VCaP (cell line): ENCODE data around the gene NEUROG1.

ENCODE experiments used
- H3K27ac ChIP-seq: fragments of 450-650 bp; 2 replicates; pipeline ENCODE4 v1.5.1; 2017
- TF ChIP-seq, protein P1 (sequence below): fragments of 450-650 bp; conservative IDR thresholded peaks from 2 replicates; pipeline ENCODE4 v1.5.1; 2017; ENCODE audit warnings: mild to moderate bottlenecking, moderate library complexity

NEUROG1 gene

DNA sequence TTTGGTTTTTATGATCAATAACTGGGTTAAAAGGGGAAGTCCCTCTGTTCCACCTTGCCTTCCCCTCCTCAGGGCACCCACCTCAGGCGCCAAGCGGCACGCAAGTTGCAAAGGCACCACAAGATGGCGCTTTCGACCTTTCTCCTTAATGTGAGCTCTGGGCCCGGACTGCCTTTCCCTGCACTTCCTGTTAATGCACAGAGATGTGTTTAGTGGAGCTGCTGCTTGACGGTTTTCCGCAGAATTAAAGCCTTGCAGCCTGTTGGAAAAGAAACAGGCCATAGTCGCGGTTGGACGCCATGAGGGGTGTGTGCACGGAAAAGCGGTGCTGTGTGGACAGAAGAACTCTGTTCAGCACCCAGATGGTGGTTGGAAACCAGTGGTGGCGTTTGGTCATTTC lies 25.1 kb upstream of the NEUROG1 start:
- no peak overlapping the region; the same call in 1 of the 2 replicates for H3K27ac ChIP-seq
- TF ChIP-seq, protein P1, sequence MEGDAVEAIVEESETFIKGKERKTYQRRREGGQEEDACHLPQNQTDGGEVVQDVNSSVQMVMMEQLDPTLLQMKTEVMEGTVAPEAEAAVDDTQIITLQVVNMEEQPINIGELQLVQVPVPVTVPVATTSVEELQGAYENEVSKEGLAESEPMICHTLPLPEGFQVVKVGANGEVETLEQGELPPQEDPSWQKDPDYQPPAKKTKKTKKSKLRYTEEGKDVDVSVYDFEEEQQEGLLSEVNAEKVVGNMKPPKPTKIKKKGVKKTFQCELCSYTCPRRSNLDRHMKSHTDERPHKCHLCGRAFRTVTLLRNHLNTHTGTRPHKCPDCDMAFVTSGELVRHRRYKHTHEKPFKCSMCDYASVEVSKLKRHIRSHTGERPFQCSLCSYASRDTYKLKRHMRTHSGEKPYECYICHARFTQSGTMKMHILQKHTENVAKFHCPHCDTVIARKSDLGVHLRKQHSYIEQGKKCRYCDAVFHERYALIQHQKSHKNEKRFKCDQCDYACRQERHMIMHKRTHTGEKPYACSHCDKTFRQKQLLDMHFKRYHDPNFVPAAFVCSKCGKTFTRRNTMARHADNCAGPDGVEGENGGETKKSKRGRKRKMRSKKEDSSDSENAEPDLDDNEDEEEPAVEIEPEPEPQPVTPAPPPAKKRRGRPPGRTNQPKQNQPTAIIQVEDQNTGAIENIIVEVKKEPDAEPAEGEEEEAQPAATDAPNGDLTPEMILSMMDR, result peak; percentile 93

DNA sequence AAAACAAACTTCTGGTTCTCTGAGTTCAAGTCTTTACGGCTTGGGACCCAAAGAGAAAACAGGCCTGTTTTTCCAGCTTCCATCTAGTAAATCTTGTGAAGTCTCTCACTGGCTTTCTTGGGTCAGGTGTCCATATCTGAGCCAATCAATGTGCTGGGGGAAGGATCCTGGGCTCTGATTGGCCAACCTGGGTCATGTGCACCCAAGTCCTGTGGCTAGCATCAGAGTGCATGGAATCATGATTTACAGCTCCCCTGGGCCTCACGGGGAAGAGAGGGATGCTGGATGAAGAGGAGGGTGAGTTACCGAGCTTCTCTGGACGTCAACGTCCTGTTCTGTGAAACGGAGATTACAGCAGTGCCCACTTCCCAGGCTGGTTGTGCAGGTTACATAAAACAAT lies 23.6 kb upstream of the NEUROG1 start:
- H3K27ac ChIP-seq, result no peak overlapping the region
- TF ChIP-seq, protein P1, result no peak

DNA sequence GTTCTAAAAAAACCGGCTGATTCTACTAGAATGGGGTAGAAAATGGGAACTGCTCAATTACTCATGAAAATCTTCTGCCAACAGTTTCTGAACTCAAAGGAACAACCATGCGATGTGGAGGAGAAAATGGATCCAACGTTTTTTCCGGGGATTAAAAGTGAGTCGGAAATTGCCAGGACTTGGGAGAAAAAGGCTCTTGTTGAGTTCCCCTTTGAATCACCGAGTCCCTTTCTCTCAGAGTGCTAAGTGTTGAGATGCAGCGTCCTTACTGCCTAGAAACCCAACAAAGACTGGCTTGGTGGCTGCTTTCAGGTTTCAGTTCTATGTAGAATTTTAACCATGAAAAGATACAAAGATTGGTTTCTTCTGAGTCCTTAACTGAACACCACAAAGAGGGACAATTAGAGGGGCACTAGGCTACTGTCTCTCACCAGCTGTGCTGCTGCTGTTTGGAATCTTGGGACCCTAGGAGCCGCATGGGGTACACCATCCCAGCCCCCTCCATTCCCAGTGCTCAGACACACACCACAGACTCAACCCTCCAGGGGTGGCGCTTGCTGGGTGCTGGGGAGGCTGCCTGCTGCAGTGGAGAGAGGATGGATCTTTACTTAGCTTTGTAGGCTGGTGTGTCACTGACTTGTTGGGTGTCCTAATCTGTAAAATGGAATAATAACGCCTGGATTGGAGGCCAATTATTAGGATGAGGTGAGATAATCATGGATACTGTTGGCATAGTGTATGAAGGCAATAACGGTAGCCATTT lies 21.5 kb upstream of the NEUROG1 start:
- TF ChIP-seq, protein P1, result no peak
- H3K27ac ChIP-seq, result no peak overlapping the region

DNA sequence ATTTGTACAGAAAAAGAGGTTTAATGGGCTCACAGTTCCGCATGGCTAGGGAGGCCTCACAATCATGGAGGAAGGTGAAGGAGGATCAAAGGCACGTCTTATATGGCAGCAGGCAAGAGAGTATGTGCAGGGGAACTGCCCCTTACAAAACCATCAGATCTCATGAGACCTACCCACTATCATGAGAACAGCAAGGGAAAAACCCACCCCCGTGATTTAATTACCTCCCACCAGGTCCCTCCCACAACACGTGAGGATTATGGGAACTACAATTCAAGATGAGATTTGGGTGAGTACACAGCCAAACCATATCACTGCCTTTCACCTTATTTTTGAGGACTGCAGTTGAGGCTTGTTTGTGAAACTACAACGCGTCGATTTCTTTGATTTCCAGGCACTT lies 20.9 kb upstream of the NEUROG1 start:
- H3K27ac ChIP-seq, result no peak overlapping the region
- TF ChIP-seq, protein P1, result no peak

DNA sequence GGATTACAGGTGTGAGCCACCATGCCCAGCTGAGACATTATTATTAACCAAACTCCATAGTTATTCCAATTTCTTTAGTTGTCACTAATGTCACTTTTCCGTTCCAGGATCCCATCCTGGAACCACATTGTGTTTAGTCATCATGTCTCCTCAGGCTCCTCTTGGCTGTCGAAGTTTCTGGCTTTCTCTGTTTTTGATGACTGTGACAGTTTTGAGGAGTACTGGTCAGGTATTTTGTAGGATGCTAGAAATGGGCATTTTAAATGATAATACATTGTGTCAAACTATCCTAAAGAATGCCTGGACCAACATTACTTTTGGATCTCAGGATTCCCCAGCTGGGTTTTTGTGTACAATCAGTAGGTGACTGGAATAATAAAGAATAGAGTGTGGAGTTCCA lies 19.8 kb upstream of the NEUROG1 start:
- H3K27ac ChIP-seq, result no peak overlapping the region
- TF ChIP-seq, protein P1, result no peak

DNA sequence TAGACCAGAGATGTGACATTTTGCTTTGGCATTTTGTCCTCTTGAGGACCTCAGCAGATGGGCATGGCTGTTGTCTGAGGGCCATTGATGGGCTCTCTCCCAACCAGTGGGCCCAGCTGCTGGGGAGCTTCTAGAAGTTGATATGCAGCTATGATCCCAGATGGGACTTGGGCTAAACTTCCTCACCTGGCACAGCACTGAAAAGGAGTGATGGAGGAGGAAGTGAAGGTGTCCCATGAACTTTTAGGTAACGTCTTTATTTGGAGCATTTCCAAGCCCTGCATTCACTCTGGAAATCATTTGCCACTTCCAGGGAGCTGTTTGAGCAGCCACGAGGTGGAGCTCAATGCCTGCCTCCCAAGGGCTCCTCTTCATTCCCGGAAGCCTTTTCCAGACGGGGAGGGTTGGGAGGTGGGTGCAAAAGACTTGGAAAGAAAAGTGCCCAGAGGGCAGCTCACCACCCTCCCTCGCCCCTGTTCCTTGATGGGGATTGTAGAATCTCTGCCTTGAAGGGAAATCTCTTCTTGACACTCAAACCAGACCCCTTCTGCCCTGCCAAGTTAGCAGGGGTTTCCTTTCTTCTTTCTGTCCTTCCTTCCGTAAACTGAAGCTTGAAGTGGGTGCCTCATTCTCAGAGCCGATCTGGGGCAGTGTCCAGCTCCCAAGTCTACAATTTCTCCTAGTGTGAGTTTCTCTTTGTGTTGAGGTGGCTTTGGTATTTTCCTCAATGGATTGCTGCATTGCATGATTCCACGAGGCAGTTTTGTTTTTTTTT lies 18.1 kb upstream of the NEUROG1 start:
- no peak overlapping the region for H3K27ac ChIP-seq
- TF ChIP-seq, protein P1, result peak; percentile 79

DNA sequence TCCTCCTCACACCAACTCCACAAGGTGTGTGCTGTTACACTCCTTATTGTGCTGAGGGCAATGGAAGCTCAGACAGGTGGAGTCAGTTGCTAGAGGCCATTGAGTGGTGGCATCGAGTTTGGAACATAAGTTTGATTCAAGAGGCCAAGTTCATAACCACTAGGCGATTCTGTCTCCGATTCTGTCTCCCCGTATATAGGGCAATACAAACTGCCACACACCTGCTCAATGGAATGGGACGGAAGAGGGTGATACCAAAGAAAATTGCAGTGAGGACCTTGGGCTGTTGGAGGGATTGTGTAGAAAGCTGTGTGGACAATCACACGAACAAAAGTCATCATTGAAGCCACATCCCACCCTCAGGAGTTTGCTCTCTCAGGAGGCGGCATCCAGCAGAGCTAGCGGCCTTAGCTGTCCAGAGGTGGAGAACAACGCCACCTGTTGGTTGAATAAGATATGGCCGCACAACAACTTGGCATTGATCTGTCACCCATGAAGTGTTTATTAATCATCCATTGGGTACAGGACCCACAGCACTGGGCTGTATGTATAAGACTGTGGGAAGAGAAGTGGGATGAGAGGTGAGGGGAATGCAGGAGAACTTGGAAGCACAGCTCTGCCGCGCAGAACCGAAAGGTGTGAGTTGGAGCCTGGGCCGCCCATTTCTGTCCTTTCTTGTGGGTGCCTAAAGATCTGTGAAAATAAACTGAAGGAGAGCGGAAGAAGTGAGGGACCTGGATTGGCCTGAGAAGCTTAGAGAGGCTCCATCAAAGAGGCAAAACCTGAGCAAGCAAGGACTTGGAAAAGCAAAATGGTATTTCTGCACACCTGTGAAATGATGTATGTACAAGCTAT lies 16.1 kb upstream of the NEUROG1 start:
- H3K27ac ChIP-seq, result no peak overlapping the region
- TF ChIP-seq, protein P1, result peak; percentile 86
